Ovary (tissue), 9 donors: ENCODE data around the gene ASIC2. TPM values are rescaled to one million over a fixed set of nuclear protein-coding genes. Genes with fewer than 3 reads are reported as not detected.

ENCODE experiments used
- DNase-seq, 5 donors: peaks; one replicate each; pipeline ENCODE4 v3.0.0-alpha.2; 2019 to 2020
- H3K27ac ChIP-seq, 2 donors: fragments of 200-600 bp; one replicate each; pipeline versions ENCODE4 v1.5.1 to v1.8.0; 2019 to 2022
- H3K27me3 ChIP-seq: fragments of 200-600 bp; one replicate; pipeline ENCODE4 v1.8.0; 2022
- H3K36me3 ChIP-seq: fragments of 200-600 bp; sonication (generic); one replicate; pipeline ENCODE4 v1.5.1; 2019
- H3K4me1 ChIP-seq: one replicate; pipeline ENCODE4 v1.8.1; 2013; ENCODE audit warnings: mild to moderate bottlenecking, moderate library complexity; ENCODE audit not compliant: insufficient read depth
- H3K4me3 ChIP-seq: fragments of 200-600 bp; sonication (generic); one replicate; pipeline ENCODE4 v1.5.1; 2017
- H3K9me3 ChIP-seq, 2 donors: fragments of 200-600 bp in 1 of 2; sonication (generic) in 1 of 2; one replicate each; pipeline versions ENCODE4 v1.5.1 to v1.8.1; 2013 to 2019; ENCODE audit warnings: mild to moderate bottlenecking in 1 of 2, moderate library complexity in 1 of 2
- CTCF ChIP-seq, 3 donors: fragments of 450-650 bp in 2 of 3; fragments of 200-600 bp in 1 of 3; IDR thresholded peaks; one replicate each; pipeline versions ENCODE4 v1.5.1 to v1.8.0; 2016 to 2022; ENCODE audit warnings: antibody characterized with exemption in 3 of 3, mild to moderate bottlenecking in 1 of 3
- EP300 ChIP-seq: sonication (generic); formaldehyde crosslinking; IDR thresholded peaks from one replicate; pipeline ENCODE4 v1.6.1; 2017; ENCODE audit warnings: antibody characterized with exemption
- POLR2A ChIP-seq: fragments of 450-650 bp; IDR thresholded peaks from one replicate; pipeline ENCODE4 v1.6.1; 2017; ENCODE audit warnings: antibody characterized with exemption, mild to moderate bottlenecking, moderate library complexity
- WGBS, 3 donors: extraction: QIAGEN DNeasy Blood & Tissue Kit in 1 of 3; methylation state at CpG; one replicate each; pipeline versions ENCODE4 v1.1.5 to v1.1.7; 2013 to 2017; 5-methylcytosine and 5-hydroxymethylcytosine counted together
- intact Hi-C, 4 donors: fragments of 100-400 bp; cut with DNase I; formaldehyde crosslinking; loops; one replicate each; pipeline versions ENCODE4 v1.11.0 to v1.15.1; 2022 to 2023
- polyA plus RNA-seq, 2 donors: library from polyadenylated mRNA; stranded (reverse); fragments of 200-250 nt in 1 of 2; fragments of 350-450 nt in 1 of 2; fragmentation: Illumina TruSeq in 1 of 2; extraction: RNeasy Lipid Tissue Mini Kit (QIAGEN cat#74804) in 1 of 2; gene quantifications; one replicate each; pipeline ENCODE4 v1.2.3, GENCODE V29; 2013 to 2014
- total RNA-seq, 7 donors: library from RNA; depleted of rRNA in 2 of 7; stranded (reverse); fragments of >200 nt in 2 of 7; fragmentation: NEBNext Ultra II Directional in 3 of 7; extraction: Animal tissue kit (Norgen Biotek cat#: 25700) in 3 of 7; gene quantifications; one replicate each; pipeline versions ENCODE4 v1.1.0 to v1.2.4, GENCODE V29; 2016 to 2023
- donor health status: DM: no; HTN: no; CAD: no; lungs with moderate emphysema.
- donor health status: DM: no; HTN: no; CAD: no.
- donor health status: Bipolar disorder and iron deficiency.
- donor health status: DM: yes; HTN: yes; CAD: no.
- donor health status: DM: no; HTN: no; CAD: no.
- donor health status: DM: yes; HTN: yes; CAD: no.

ASIC2 gene
- total and polyA plus RNA-seq, 9 donors: 0.04 to 1.3 (median 0.24) TPM; not detected in 2

DNA sequence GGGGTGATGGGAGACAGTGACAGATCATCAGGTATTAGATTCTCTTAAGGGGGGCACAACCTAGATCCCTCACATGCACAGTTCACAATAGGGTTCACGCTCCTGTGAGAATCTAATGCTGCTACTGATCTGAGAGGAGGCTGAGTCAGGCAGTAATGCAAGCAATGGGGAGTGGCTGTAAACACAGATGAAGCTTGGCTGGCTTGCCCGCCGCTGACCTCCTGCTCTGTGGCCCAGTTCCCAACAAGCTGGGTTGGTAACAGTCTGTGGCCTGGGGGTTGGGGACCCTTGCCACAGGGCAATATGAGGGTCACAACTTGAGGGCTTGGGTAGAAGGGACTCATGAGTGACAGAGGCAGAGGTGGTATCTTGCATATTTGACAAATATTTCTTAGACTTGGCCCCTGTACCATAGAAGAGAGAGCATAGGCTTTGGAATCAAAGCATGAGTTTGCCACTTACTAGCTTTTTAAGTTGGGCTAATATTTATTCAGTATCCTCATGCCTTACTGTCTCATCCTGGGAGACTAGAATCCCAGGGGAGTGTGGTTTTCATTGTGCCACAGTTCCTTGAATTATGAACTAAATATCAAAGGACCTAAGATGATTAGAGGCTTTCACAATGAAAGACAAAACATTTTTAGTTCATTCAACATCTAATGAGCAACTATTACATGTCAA lies 168.1 kb downstream of the ASIC2 start:
- 61 to 84% (median 69%) methylated on average over 3 of the region's 3 CpGs for WGBS, 3 donors
- Histone ChIP-seq H3K36me3 (no peaks in the 10 kb centered on the region), H3K27me3 (no peaks in the 10 kb centered on the region), H3K4me1 (no peaks in the 10 kb centered on the region), H3K27ac (no peak overlapping the region), H3K4me3 (no peak overlapping the region), H3K9me3 (no peaks in the 10 kb centered on the region)
- TF ChIP-seq CTCF (IDR thresholded peaks at IDR 0.05) (no peak), EP300 (no peak), POLR2A (no peak)
- intact Hi-C loops: no loop called here
- no peak for DNase-seq

DNA sequence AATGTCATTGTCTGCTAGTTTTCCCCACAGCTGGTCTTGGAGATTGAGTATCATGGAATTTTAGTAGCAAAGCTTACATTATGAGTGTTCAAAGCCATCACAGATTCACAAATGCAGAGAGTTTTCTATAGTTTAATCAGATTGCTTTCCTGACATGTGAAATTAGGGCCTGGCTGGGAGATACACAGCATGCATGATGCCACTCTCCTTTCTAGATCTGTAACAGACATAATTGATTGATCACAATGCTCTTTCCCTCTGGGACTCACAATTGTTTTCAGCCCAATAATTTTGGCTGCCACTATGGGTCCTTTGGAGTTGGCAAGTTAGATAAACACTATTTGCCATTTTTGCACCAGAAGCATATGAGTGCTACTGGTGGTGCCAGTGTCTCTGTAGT lies 168.9 kb downstream of the ASIC2 start:
- intact Hi-C loops: no loop called here
- no peak overlapping the region for H3K4me3 ChIP-seq

GRCh38 chr17:33121756-33122155 lies 171.3 kb downstream of the ASIC2 start:
- WGBS, 3 donors: 62 to 64% (median 62%) methylated on average over 1 of the region's 1 CpG

More for the DNA sequence above, 168.9 kb downstream of the ASIC2 start:
- DNase-seq: no peak
- Histone ChIP-seq H3K9me3 (no peaks in the 10 kb centered on the region), H3K27me3 (no peaks in the 10 kb centered on the region), H3K4me1 (no peaks in the 10 kb centered on the region), H3K36me3 (no peaks in the 10 kb centered on the region), H3K27ac (no peak overlapping the region)
- TF ChIP-seq CTCF (IDR thresholded peaks at IDR 0.05) (no peak), EP300 (no peak), POLR2A (no peak)

GRCh38 chr17:33121272-33121671 lies 171.8 kb downstream of the ASIC2 start:
- no peak for TF ChIP-seq POLR2A
- TF ChIP-seq CTCF (IDR thresholded peaks at IDR 0.05): no peak
- no peak for TF ChIP-seq EP300
- DNase-seq: no peak
- intact Hi-C loops: no loop called here
- Histone ChIP-seq H3K4me1 (no peaks in the 10 kb centered on the region), H3K9me3 (no peaks in the 10 kb centered on the region), H3K27ac (no peak overlapping the region), H3K36me3 (no peaks in the 10 kb centered on the region), H3K4me3 (no peak overlapping the region), H3K27me3 (no peaks in the 10 kb centered on the region)
- 88 to 91% (median 89%) methylated on average over 2 of the region's 2 CpGs for WGBS, 3 donors

More at GRCh38 chr17:33121756-33122155, 171.3 kb downstream of the ASIC2 start:
- Histone ChIP-seq H3K27me3 (no peaks in the 10 kb centered on the region), H3K27ac (no peak overlapping the region), H3K36me3 (no peaks in the 10 kb centered on the region), H3K9me3 (no peaks in the 10 kb centered on the region), H3K4me1 (no peaks in the 10 kb centered on the region), H3K4me3 (no peak overlapping the region)
- DNase-seq: no peak
- TF ChIP-seq POLR2A (no peak), EP300 (no peak), CTCF (IDR thresholded peaks at IDR 0.05) (no peak)
- intact Hi-C loops: no loop called here
